ENCODE results near the gene MOV10. TPM values are rescaled to one million over a fixed set of nuclear protein-coding genes. Genes with fewer than 3 reads are reported as not detected.

Gene MOV10
- total RNA-seq, 6 experiments from 2014 or later: 61.6 to 86.0 (median 83.5) TPM

DNA sequence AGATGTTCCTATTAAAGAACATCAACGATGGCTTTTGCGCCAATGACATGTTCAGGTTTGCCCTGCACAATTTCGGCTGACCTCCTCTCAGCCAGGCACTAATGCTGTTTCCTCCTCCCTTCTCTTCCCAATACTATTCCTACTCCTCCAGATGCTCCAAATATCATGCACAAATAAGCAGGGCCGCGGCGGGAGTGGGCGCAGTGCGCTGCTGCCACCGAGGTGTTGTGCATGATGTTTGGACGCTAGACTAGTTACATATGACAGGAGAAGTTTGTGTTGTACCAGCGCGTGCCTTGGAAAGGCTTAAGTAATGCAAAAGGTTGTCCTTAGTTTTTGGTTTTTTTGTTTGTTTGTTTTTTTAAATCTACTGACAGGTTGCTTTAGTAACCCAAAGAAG lies 73.9 kb downstream of the MOV10 start:
- DNase-seq: no peak
- Mint-ChIP-seq H3K27ac (no peak overlapping the region), H3K27me3 (ENCODE audit: insufficient read depth) (peaks cover 16% of the 10 kb centered on the region), H3K4me1 (ENCODE audit: low read depth) (0 out of 2 replicates have a peak, but pooled peaks cover 5% of the 10 kb centered on the region), H3K4me3 (no peak overlapping the region), H3K9me3 (no peaks in the 10 kb centered on the region), H3K36me3 (ENCODE audit: low read depth) (no peaks in the 10 kb centered on the region)
- TF ChIP-seq, protein P1, sequence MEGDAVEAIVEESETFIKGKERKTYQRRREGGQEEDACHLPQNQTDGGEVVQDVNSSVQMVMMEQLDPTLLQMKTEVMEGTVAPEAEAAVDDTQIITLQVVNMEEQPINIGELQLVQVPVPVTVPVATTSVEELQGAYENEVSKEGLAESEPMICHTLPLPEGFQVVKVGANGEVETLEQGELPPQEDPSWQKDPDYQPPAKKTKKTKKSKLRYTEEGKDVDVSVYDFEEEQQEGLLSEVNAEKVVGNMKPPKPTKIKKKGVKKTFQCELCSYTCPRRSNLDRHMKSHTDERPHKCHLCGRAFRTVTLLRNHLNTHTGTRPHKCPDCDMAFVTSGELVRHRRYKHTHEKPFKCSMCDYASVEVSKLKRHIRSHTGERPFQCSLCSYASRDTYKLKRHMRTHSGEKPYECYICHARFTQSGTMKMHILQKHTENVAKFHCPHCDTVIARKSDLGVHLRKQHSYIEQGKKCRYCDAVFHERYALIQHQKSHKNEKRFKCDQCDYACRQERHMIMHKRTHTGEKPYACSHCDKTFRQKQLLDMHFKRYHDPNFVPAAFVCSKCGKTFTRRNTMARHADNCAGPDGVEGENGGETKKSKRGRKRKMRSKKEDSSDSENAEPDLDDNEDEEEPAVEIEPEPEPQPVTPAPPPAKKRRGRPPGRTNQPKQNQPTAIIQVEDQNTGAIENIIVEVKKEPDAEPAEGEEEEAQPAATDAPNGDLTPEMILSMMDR (IDR thresholded peaks at IDR 0.05): no peak

Other genes starting within 250 kb of the MOV10 start
- 1 to 10 TPM; 1.9 to 3.8 (median 3.5) TPM for gene WNT2B, start 165.7 kb upstream of the MOV10 start, total RNA-seq (2021; fragmentation: NEBNext Ultra II Directional; extraction: Animal tissue kit (Norgen Biotek cat#: 25700))
- 10 to 100 TPM; 20.2 to 24.5 (median 23.7) TPM for gene ST7L, start 55.5 kb upstream of the MOV10 start, total RNA-seq (2021; fragmentation: NEBNext Ultra II Directional; extraction: Animal tissue kit (Norgen Biotek cat#: 25700))
- 100 to 1,000 TPM; 230 to 293 (median 265) TPM for gene CAPZA1, start 54.8 kb upstream of the MOV10 start, total RNA-seq (2021; fragmentation: NEBNext Ultra II Directional; extraction: Animal tissue kit (Norgen Biotek cat#: 25700))
- 100 to 1,000 TPM; 579 to 610 (median 596) TPM for gene RHOC, start 32.5 kb downstream of the MOV10 start, total RNA-seq (2021; fragmentation: NEBNext Ultra II Directional; extraction: Animal tissue kit (Norgen Biotek cat#: 25700))
- 1 to 10 TPM; 1.1 to 1.7 (median 1.4) TPM for gene PPM1J, start 40.7 kb downstream of the MOV10 start, total RNA-seq (2021; fragmentation: NEBNext Ultra II Directional; extraction: Animal tissue kit (Norgen Biotek cat#: 25700))